Hindlimb muscle (tissue), 1 donor: ENCODE results near the gene GNAI2. TPM values are rescaled to one million over a fixed set of nuclear protein-coding genes. Genes with fewer than 3 reads are reported as not detected.
A peak's percentile ranks its signal among the peaks of the same experiment; 100 is the strongest.

Experiments
- DNase-seq: peaks from one replicate; pipeline ENCODE4 v3.0.0-alpha.2; 2013
- polyA plus RNA-seq: library from polyadenylated mRNA; unstranded; fragments of 120-200 nt; gene quantifications from one replicate; pipeline ENCODE4 v1.2.1, GENCODE V29; 2013; ENCODE audit not compliant: insufficient read length

The GNAI2 gene
- polyA plus RNA-seq, result 187 TPM

DNA sequence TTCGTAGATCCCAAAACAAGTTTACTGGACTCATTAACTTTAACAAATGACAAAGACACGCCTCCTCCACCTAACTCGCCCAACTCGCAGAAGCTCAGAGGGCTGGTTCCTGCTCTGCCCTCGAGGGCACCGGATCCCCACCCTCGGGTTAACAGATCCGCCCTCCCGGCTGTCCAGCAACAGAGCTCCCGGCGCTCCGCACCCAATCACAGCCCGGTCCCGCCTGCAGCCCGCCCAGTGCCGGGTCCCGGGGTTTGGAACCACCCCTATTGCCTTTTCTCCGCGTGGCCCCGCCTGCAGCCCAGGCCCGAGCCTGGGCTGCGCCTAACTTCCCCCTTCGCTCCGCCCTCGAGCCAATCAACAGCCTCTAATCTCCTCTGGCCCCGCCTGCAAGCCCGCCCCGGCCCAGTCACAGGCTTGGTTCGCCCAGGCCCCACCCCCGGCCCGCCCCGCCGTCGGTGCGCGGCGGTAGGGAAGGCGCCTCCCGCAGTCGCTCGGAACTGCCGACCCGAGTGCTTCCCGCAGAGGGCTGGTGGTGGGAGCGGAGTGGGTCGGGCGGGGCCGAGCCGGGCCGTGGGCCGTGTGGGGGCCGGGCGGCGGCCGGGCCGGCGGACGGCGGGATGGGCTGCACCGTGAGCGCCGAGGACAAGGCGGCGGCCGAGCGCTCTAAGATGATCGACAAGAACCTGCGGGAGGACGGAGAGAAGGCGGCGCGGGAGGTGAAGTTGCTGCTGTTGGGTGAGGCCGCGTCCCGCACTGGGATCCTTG, at the start of gene GNAI2:
GNAI2 (plus strand) TSS at position 489 of the 768 bp plus-strand sequence; CDS start at position 621, 132 bp downstream.
- peak; percentile 99 for DNase-seq

DNA sequence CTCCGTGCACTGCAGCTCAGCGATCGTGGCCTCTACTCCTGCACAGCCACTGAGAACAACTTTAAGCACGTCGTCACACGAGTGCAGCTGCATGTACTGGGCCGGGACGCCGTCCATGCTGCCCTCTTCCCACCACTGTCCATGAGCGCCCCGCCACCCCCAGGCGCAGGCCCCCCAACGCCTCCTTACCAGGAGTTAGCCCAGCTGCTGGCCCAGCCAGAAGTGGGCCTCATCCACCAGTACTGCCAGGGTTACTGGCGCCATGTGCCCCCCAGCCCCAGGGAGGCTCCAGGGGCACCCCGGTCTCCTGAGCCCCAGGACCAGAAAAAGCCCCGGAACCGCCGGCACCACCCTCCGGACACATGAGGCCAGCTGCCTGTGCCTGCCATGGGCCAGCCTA, 48.3 kb upstream of the GNAI2 start:
- DNase-seq, result no peak

- DNase-seq, result peak; percentile 72
These were observed 46.7 kb upstream of the GNAI2 start for GRCh38 chr3:50189274-50189673.

DNA sequence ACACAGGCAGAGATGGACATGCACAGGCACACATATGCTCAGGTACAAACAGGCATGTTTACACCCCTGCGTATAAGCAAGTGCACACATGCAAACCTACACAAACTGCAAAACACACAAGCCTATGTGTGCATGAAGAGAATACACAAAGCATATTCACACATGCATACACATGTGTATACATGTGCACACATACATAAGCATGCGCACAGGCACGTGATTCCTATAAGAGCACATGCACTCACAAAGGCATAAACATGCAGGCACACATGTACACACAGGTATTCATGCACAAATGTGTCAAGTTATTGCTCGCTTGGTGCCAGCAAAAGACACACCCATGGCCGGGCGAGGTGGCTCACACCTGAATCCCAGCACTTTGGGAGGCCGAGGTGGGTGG, 46.0 kb upstream of the GNAI2 start:
- DNase-seq, result no peak

DNA sequence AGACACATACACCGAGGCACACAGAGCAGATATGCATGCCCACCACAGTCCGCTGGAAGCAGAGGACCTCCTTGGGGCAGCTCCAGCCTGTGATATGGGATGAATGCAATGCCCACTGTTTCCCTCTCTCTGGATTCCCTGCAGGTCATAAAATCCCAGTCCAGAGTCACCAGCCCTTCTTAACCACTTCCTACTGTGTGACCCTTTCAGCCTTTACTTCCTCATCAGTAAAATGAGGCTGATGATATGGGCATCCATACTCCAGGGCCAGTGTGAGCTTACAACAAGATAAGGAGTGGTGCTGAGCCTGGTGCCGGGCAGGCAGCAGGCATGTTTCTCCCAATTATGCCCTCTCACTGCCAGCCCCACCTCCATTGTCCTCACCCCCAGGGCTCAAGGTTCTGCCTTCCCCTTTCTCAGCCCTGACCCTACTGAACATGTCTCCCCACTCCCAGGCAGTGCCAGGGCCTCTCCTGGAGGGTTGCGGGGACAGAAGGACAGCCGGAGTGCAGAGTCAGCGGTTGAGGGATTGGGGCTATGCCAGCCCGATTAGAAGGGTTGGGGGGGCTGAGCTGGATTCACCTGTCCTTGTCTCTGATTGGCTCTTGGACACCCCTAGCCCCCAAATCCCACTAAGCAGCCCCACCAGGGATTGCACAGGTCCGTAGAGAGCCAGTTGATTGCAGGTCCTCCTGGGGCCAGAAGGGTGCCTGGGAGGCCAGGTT, 44.9 kb upstream of the GNAI2 start, which contains the start of gene GNAT1:
GNAT1 (plus strand) TSS at position 675 of the 725 bp plus-strand sequence. CDS start 116 bp downstream, outside the sequence.
- no peak for DNase-seq

DNA sequence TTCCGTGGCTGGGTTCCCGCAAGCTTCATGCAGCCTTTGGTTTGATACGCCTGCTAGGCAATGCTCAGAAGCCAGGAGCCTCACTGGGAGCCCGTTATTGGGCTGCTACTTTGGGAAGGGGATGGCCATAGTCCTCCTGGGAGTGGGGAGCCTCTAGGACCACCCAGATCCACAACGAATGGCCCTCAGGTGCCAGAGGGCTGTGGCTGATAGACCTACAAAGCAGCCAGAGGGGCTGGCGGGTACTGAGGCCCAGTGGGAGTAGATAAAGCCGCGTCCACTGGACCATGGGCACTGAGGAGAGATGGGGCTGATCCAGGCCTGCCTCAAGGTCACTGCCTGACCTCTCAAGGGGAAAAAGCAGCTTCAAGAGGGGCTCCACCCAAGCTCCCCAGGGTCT, 43.9 kb upstream of the GNAI2 start:
- DNase-seq, result no peak

DNA sequence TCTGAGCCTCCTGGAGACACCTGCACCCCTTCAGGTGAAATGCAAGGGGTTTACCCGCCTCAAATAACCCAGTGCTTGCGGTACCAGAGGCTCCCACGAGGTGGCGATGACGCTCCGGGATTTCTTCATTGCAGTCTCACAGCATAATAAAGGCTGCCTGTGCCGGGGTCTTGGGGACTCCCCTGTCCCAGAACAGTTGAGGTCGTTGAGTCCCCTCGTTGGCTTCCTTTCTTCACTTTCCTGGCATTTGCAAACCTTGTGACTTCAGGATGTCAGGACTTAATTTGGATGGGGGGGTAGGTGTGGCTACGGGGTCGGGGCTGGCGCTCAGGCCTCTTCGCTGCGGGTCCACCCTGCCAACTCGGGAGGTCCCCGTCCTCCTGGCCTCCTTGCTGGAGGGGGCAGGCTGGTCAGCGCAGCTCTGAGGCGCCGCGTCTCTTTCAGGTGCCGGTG, 43.3 kb upstream of the GNAI2 start:
- peak; percentile 65 for DNase-seq

DNA sequence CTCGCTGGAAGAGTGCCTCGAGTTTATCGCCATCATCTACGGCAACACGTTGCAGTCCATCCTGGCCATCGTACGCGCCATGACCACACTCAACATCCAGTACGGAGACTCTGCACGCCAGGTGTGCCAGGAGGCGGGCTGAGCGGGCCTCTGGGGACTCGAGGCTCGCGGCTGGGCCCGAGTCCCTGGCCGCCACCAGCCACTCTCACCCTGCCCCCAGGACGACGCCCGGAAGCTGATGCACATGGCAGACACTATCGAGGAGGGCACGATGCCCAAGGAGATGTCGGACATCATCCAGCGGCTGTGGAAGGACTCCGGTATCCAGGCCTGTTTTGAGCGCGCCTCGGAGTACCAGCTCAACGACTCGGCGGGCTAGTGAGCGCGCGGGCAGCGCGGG, 42.7 kb upstream of the GNAI2 start:
- no peak for DNase-seq

GRCh38 chr3:50193746-50194127, 42.3 kb upstream of the GNAI2 start:
- no peak for DNase-seq

GRCh38 chr3:50194128-50194902, 41.7 kb upstream of the GNAI2 start:
- peak; percentile 69 for DNase-seq

GRCh38 chr3:50194903-50195500, 41.0 kb upstream of the GNAI2 start:
- no peak for DNase-seq

- DNase-seq, result no peak
These were observed 40.3 kb upstream of the GNAI2 start for GRCh38 chr3:50195501-50196252.

- DNase-seq, result no peak
These were observed 39.7 kb upstream of the GNAI2 start for GRCh38 chr3:50196253-50196801.

DNA sequence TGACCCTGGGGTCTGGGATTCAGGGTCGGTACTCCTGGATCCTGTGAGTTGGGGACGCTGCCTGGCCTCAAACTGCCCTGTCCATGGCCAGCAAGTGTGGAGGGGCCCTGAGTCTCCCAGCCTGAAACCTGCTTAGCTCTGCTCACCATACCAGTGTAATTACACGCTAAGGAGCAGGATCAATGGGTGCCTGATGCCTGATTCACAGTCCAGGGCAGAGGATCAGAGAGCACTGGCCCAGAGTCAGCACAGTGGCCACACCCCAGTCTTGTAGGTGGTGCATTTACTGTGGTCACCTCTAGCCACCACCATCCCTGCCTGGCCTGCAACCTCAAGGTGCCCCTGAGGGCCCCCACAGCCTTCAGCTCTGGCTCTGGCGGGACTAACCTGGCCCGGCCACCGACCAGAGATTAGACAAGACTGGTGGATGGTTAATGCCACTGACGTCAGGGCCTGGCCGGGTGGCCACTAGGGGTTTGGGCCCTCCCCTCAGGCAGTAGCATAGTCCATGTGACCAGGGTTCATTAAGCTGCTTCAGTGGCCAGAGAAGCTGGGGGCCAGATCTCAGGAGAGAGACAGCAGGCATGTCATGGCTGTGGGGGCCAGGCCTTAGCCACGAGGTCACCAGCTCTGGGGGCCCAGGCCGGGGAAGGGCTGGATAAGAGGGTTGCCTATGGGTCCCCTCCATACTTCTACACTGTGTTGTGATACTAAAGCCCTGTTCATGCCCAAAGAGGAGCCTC, 34.3 kb upstream of the GNAI2 start:
- no peak for DNase-seq

DNA sequence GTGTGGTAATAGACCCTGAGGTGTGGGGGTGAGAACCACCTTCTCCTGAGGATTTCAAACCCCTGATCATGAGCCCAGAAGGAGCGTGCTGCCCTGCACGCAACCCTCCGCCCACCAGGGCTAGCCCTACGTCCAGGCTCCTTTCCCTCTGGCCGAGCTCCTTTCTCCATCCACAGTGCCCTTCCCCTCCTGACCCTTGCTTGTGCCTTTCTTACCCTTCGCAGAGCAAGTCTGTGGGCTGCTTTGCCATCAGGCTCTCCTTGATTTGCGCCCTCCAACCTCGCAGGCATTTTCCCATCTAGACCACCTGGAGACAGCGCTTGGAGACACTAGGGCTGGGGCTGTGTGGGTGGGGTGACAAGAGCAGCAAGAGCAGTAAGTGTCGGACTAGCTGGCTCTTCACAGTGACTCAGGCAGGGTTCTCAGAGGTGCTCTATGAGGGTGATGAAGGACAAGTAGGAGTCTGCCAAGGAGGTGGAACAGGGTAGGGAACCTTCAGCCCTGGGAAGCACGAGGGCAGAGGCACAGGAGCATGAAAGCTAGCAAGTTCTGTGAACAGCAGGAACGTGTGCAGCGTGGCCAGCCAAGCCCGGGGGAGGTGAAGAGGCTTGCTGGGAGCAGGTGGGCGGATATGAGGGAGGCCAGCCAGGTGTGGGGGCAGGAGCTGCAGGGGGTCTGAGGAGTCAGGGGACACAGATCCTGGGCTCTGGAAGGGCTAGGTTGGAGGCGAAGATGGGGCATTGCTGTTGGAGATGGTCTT, 33.5 kb upstream of the GNAI2 start:
- DNase-seq, result no peak

DNA sequence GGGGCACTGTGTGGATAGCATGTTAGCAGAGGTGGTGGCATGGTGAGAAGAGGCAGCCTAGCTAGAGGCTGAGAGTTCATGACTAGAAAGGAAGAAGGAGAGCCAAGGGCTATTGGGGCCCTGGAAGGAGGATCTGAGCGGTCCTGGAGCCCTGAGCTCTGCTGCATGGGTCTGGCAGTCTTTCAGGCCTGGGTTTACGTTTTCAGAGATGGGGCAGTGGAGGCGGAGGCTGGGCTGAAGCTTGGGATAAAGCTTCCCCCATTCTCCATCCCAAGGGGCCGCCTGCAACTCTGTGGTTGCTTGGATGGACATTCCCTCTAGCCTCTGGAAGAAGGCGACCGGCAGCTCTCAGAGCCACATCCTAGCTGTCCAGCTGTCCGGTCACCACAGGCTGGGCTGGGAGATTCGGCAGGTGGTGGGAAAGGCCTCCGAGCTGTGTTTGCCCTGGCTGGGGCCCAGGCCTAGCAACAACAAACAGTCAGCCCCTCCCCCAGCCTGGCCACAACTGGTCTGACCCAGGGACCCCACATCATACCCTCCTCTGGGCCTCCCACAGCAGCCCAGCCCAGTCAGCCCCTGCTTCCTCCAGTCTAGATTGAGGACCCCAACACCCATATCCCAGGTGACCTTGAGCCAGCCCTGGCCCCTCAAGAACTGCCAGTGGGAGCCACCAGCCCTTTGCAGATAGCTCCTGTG, 32.7 kb upstream of the GNAI2 start:
- DNase-seq, result no peak

- DNase-seq, result no peak
These were observed 31.9 kb upstream of the GNAI2 start for GRCh38 chr3:50203809-50204803.

GRCh38 chr3:50204804-50205412, 31.1 kb upstream of the GNAI2 start, which contains the start of gene SLC38A3:
TSS of gene SLC38A3 (plus strand) at chr3:50205271. CDS start at chr3:50214200, 8,929 bp downstream.
- no peak for DNase-seq
